Smooth muscle cell (in vitro differentiated cells): ENCODE data around the gene CDADC1. TPM values are rescaled to one million over a fixed set of nuclear protein-coding genes. Genes with fewer than 3 reads are reported as not detected.
A peak's percentile ranks its signal among the peaks of the same experiment; 100 is the strongest.

Experiments used
- DNase-seq: peaks from one replicate; lab custom pipeline; 2025; ENCODE audit not compliant: unreplicated experiment; lab: John Stamatoyannopoulos, UW
- H2AFZ ChIP-seq: fragments of 200-600 bp; sonication (generic); 2 replicates; pipeline ENCODE4 v1.6.0; 2016; ENCODE audit warnings: antibody characterized with exemption, low read depth, mild to moderate bottlenecking
- H3F3A ChIP-seq: fragments of 200-600 bp; sonication (generic); 2 replicates; pipeline ENCODE4 v1.6.0; 2017; ENCODE audit warnings: antibody characterized with exemption, low read depth
- H3K27ac ChIP-seq: fragments of 200-600 bp; sonication (generic); 2 replicates; pipeline ENCODE4 v1.5.1; 2016; ENCODE audit warnings: low read depth, mild to moderate bottlenecking
- H3K27me3 ChIP-seq: fragments of 200-600 bp; sonication (generic); 2 replicates; pipeline ENCODE4 v1.6.1; 2016; ENCODE audit warnings: low read depth, mild to moderate bottlenecking
- H3K36me3 ChIP-seq: fragments of 200-600 bp; sonication (generic); 2 replicates; pipeline ENCODE4 v1.5.1; 2016; ENCODE audit warnings: low read depth
- H3K4me1 ChIP-seq: fragments of 200-600 bp; sonication (generic); 2 replicates; pipeline ENCODE4 v1.5.1; 2016; ENCODE audit warnings: low read depth
- H3K4me2 ChIP-seq: fragments of 200-600 bp; sonication (generic); 2 replicates; pipeline ENCODE4 v1.6.0; 2016; ENCODE audit warnings: mild to moderate bottlenecking
- H3K4me3 ChIP-seq: fragments of 200-600 bp; sonication (generic); 2 replicates; pipeline ENCODE4 v1.5.1; 2016; ENCODE audit warnings: mild to moderate bottlenecking
- H3K79me2 ChIP-seq: fragments of 200-600 bp; sonication (generic); 2 replicates; pipeline ENCODE4 v1.6.0; 2016; ENCODE audit warnings: low read depth, mild to moderate bottlenecking
- H3K9ac ChIP-seq: fragments of 200-600 bp; sonication (generic); 2 replicates; pipeline ENCODE4 v1.6.0; 2016; ENCODE audit warnings: low read depth
- H3K9me3 ChIP-seq: fragments of 200-600 bp; sonication (generic); replicated peaks from 2 replicates; pipeline ENCODE4 v1.5.1; 2016; ENCODE audit warnings: low read depth
- H4K20me1 ChIP-seq: fragments of 200-600 bp; sonication (generic); 2 replicates; pipeline ENCODE4 v1.6.0; 2016; ENCODE audit warnings: low read depth
- WGBS: methylation state at CpG from one replicate; pipeline ENCODE4 v1.1.7; 2016; ENCODE audit warnings: low lambda C conversion rate; 5-methylcytosine and 5-hydroxymethylcytosine counted together
- polyA plus RNA-seq: library from polyadenylated mRNA; unstranded; fragments of >200 nt; fragmentation: Nextera tagmentation; extraction: Ambion mirVana; gene quantifications from 2 replicates; pipeline ENCODE4 v1.2.1, GENCODE V29; 2016
- total RNA-seq: library from RNA; depleted of rRNA; stranded (reverse); fragments of >200 nt; gene quantifications from 2 replicates; pipeline ENCODE4 v1.2.3, GENCODE V29; 2014
- TF ChIP-seq, protein P1 (sequence below): fragments of 200-600 bp; sonication (generic); IDR thresholded peaks from 2 replicates; pipeline ENCODE4 v1.5.1; 2017; ENCODE audit warnings: borderline replicate concordance, mild to moderate bottlenecking, antibody characterized with exemption; ENCODE audit not compliant: insufficient read depth, poor library complexity, severe bottlenecking

Gene CDADC1
- total RNA-seq (7.0 and 11.1 TPM in 2 replicates), polyA plus RNA-seq (15.8 and 22.6 TPM in 2 replicates)

DNA sequence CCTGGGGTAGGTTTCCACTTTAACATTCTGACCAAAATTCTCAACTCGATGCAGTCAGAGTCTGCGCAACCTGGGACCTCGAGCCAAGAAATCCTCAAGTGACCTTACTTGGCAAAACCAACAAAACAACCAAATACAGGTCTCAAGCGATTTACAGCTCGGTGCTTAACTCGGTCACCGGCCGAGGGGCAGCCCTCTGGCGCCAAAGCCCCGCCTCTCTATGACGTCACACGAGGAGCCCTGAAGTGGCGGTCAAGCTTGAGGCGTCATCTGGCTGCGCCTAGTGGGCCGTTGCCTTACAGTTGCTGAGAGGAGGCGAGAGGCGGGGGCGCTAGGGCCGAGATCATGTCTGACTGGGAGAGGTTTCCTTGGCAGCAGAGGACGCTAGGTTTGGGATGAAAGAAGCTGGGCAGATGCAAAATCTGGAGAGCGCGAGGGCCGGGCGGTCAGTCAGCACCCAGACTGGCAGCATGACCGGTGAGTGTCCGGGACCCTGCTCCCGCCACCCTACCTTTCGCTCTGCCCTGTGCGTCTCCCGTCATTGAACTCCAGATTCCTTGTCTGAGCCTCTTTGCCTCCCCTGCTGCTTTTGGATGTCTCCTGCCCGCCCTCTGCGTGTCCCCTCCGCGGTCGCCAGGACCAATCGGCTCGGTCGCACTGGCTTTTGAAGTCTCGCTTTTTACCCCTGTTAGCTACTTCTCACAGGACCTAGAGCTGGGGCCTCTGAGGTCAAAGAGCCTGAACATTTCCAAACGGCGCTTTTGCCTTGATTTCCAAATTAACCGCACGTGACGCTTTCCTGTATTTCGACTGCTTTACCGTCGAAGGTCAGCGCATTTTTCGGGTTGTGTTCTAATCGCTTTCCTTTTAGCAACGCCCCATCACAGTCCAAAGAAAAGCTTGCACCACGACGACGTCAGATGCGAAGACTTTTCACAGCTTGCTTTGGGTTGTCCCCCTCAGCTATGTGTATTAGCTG lies at the start of gene CDADC1:
Gene CDADC1, plus strand, starts transcription at position 283 of the 979 bp plus-strand sequence. Its CDS starts 113 bp downstream, at position 396.
- peak; percentile 84 for DNase-seq
- TF ChIP-seq, protein P1, sequence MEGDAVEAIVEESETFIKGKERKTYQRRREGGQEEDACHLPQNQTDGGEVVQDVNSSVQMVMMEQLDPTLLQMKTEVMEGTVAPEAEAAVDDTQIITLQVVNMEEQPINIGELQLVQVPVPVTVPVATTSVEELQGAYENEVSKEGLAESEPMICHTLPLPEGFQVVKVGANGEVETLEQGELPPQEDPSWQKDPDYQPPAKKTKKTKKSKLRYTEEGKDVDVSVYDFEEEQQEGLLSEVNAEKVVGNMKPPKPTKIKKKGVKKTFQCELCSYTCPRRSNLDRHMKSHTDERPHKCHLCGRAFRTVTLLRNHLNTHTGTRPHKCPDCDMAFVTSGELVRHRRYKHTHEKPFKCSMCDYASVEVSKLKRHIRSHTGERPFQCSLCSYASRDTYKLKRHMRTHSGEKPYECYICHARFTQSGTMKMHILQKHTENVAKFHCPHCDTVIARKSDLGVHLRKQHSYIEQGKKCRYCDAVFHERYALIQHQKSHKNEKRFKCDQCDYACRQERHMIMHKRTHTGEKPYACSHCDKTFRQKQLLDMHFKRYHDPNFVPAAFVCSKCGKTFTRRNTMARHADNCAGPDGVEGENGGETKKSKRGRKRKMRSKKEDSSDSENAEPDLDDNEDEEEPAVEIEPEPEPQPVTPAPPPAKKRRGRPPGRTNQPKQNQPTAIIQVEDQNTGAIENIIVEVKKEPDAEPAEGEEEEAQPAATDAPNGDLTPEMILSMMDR = no peak
- Histone ChIP-seq H3K27ac (peak within 1 kb of the TSS; percentile 83), H3K9me3 (no peaks in the 10 kb centered on the region), H3K4me1 (peaks cover 15% of the 10 kb centered on the region), H3K36me3 (no peaks in the 10 kb centered on the region), H3K4me2 (peak within 1 kb of the TSS; percentile 96), H3K79me2 (peaks cover 2% of the 10 kb centered on the region), H2AFZ (peak within 1 kb of the TSS; percentile 99), H3K27me3 (peaks cover 3% of the 10 kb centered on the region), H4K20me1 (no peaks in the 10 kb centered on the region), H3F3A (no peaks in the 10 kb centered on the region), H3K4me3 (peak within 1 kb of the TSS; percentile 89), H3K9ac (peak within 1 kb of the TSS; percentile 94)
- 1% methylated on average over 54 of the region's 56 CpGs for WGBS

DNA sequence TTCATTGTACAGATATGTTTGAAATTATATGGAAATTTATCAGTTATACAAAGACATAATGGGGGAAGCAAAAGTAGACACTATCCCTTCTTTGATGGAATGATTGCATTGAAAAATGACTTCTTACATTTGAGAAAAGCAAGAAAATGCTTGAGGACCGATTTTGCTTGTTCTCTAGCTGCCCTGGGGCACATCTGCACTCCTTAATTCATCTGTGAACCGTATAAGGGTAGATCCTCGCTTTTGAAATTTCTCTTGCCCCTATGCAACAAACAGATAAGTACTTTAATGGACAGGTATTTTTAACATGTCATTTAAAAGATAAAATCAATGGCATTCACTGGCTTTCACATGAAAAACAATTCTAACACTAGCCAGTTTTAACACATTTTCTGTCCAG lies 41.1 kb upstream of the CDADC1 start:
- Histone ChIP-seq H3K9me3 (no peaks in the 10 kb centered on the region), H3K4me2 (no peak overlapping the region), H3K27me3 (no peaks in the 10 kb centered on the region), H2AFZ (no peak overlapping the region), H3K27ac (no peak overlapping the region), H3K9ac (no peak overlapping the region), H3F3A (no peaks in the 10 kb centered on the region), H3K4me1 (no peaks in the 10 kb centered on the region), H3K36me3 (peaks cover 24% of the 10 kb centered on the region), H4K20me1 (no peaks in the 10 kb centered on the region), H3K79me2 (no peaks in the 10 kb centered on the region), H3K4me3 (no peak overlapping the region)
- 99% methylated on average over 3 of the region's 3 CpGs for WGBS
- DNase-seq = no peak
- TF ChIP-seq, protein P1 = no peak

DNA sequence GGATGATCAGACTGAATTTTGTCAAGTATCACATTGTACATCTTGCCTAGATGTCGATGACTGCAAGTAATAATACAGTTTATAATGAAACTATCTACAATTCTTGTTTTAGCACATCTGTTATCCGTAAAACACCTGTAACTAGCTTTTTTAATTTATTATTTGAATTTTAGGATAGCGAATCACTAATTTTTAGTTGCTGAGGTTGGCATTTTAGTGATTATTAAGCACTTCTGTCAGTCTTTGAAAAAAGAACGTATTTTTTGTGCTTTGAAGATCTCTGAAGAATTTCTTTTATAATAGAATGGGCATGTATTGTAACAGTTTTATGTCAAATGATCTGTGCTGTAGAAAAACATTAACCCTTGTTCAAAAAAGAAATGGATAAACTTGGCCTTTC lies 39.1 kb upstream of the CDADC1 start:
- H3K27me3 ChIP-seq = no peaks in the 10 kb centered on the region
- no peak overlapping the region for H2AFZ ChIP-seq
- no peak overlapping the region for H3K27ac ChIP-seq
- TF ChIP-seq, protein P1 = no peak
- WGBS = 96% methylated on average over 4 of the region's 4 CpGs
- H3K4me3 ChIP-seq = no peak overlapping the region
- DNase-seq = no peak
- no peaks in the 10 kb centered on the region for H4K20me1 ChIP-seq
- no peaks in the 10 kb centered on the region for H3K4me1 ChIP-seq
- H3K4me2 ChIP-seq = no peak overlapping the region
- H3K79me2 ChIP-seq = no peaks in the 10 kb centered on the region
- no peaks in the 10 kb centered on the region for H3K9me3 ChIP-seq
- no peak overlapping the region for H3K9ac ChIP-seq
- peaks cover 24% of the 10 kb centered on the region for H3K36me3 ChIP-seq
- no peaks in the 10 kb centered on the region for H3F3A ChIP-seq
